K562 (cell line): ENCODE measurements around the gene CLDN7. TPM values are rescaled to one million over a fixed set of nuclear protein-coding genes. Genes with fewer than 3 reads are reported as not detected.

Experiments used
- C11orf30 ChIP-seq: fragments of 450-650 bp; IDR thresholded peaks from 2 replicates; pipeline ENCODE4 v1.6.1; 2016; ENCODE audit warnings: low read depth, mild to moderate bottlenecking
- E2F3 ChIP-seq: fragments of 250-450 bp; sonication (Bioruptor Pico); IDR thresholded peaks from 2 replicates; pipeline ENCODE4 v1.4.0; 2020; ENCODE audit warnings: mild to moderate bottlenecking
- ILF3 ChIP-seq: fragments of 450-650 bp; IDR thresholded peaks from 2 replicates; pipeline ENCODE4 v1.6.1; 2018; ENCODE audit warnings: antibody characterized with exemption, mild to moderate bottlenecking, moderate library complexity, borderline replicate concordance
- KLF16 ChIP-seq: IDR thresholded peaks from 2 replicates; pipeline ENCODE4 v1.6.1; 2016; ENCODE audit warnings: antibody characterized with exemption
- MCM2 ChIP-seq: fragments of 450-650 bp; IDR thresholded peaks from 2 replicates; pipeline ENCODE4 v1.6.1; 2017; ENCODE audit warnings: low read depth, mild to moderate bottlenecking
- MCM5 ChIP-seq: fragments of 450-650 bp; IDR thresholded peaks from 2 replicates; pipeline ENCODE4 v1.6.1; 2016; ENCODE audit warnings: low read depth
- NONO ChIP-seq, 2 experiments: fragments of 200-400 bp in 1 of 2; fragments of 450-650 bp in 1 of 2; formaldehyde crosslinking in 1 of 2; IDR thresholded peaks; 2 replicates each; pipeline ENCODE4 v1.6.1; 2017; ENCODE audit warnings: low read depth in 2 of 2, mild to moderate bottlenecking in 2 of 2, moderate library complexity in 2 of 2, low read length in 1 of 2
- OTX1 ChIP-seq: fragments of 450-650 bp; formaldehyde crosslinking; IDR thresholded peaks from 2 replicates; pipeline ENCODE4 v1.4.0; 2022; ENCODE audit warnings: mild to moderate bottlenecking
- RB1 ChIP-seq: fragments of 450-650 bp; IDR thresholded peaks from 2 replicates; pipeline ENCODE4 v1.6.1; 2017; ENCODE audit warnings: low read depth, mild to moderate bottlenecking
- RBM14 ChIP-seq: fragments of 200-400 bp; formaldehyde crosslinking; IDR thresholded peaks from 2 replicates; pipeline ENCODE4 v1.6.1; 2018; ENCODE audit warnings: low read depth, mild to moderate bottlenecking, low read length, moderate library complexity, borderline replicate concordance; ENCODE audit not compliant: insufficient read depth
- RCOR1 ChIP-seq, 2 experiments: IDR thresholded peaks; 2 replicates each; pipeline ENCODE4 v1.6.1; 2012; ENCODE audit warnings: low read depth in 2 of 2, low read length in 2 of 2, borderline replicate concordance in 1 of 2, improper control_type of control experiment in 1 of 2
- RNF2 ChIP-seq: sonication (generic); IDR thresholded peaks from 2 replicates; pipeline ENCODE4 v1.6.1; 2016
- STAT5B ChIP-seq: fragments of 250-450 bp; sonication (Bioruptor Pico); IDR thresholded peaks from 2 replicates; pipeline ENCODE4 v1.8.0; 2021; ENCODE audit warnings: mild to moderate bottlenecking, inconsistent platforms
- TBP ChIP-seq: optimal IDR thresholded peaks from 2 replicates; pipeline ENCODE3; 2011; ENCODE audit warnings: low read depth, low read length, improper control_type of control experiment
- ZBTB1 ChIP-seq: sonication (generic); formaldehyde crosslinking; IDR thresholded peaks from 2 replicates; pipeline ENCODE4 v1.8.1; 2023; ENCODE audit warnings: missing genetic modification reagents, low read depth, mild to moderate bottlenecking, borderline replicate concordance
- ZFP36 ChIP-seq: fragments of 150-350 bp; IDR thresholded peaks from 2 replicates; pipeline ENCODE4 v1.6.1; 2018; ENCODE audit warnings: low read length, low read depth; ENCODE audit not compliant: partially characterized antibody
- ZFX ChIP-seq: sonication (generic); formaldehyde crosslinking; IDR thresholded peaks from 2 replicates; pipeline ENCODE4 v1.8.0; 2022; ENCODE audit warnings: mild to moderate bottlenecking, missing genetic modification reagents, moderate library complexity
- polyA plus RNA-seq, 8 experiments: library from polyadenylated mRNA; depleted of rRNA in 4 of 8; stranded (reverse) in 5 of 8; unstranded in 3 of 8; fragments of >200 nt; fragmentation: Nextera tagmentation in 2 of 8; fragmentation: Illumina TruSeq in 1 of 8; extraction: Ambion mirVana in 2 of 8; extraction: Trizol in 1 of 8; gene quantifications; 2 replicates each; pipeline versions ENCODE4 v1.2.1 to v1.2.3, GENCODE V29; 2011 to 2014; ENCODE audit warnings: inconsistent platforms in 1 of 8, missing spikeins in 1 of 8
- total RNA-seq, 7 experiments: library from RNA; depleted of rRNA in 6 of 7; stranded (reverse); fragments of >200 nt in 6 of 7; fragmentation: Illumina TruSeq in 2 of 7; extraction: Trizol in 2 of 7; gene quantifications; 2 replicates each; pipeline versions ENCODE4 v1.2.1 to v1.2.3, GENCODE V29; 2011 to 2021; ENCODE audit warnings: low replicate concordance in 1 of 7
- TF ChIP-seq, protein P1 (sequence below): fragments of 450-650 bp; formaldehyde crosslinking; IDR thresholded peaks from 2 replicates; pipeline ENCODE4 v1.4.0; 2022; ENCODE audit warnings: missing genetic modification characterization
- TF ChIP-seq, protein P2 (sequence below): sonication (generic); formaldehyde crosslinking; IDR thresholded peaks from 2 replicates; pipeline ENCODE4 v1.8.0; 2022; ENCODE audit warnings: mild to moderate bottlenecking, missing genetic modification reagents
- TF ChIP-seq, protein P3 (sequence below): fragments of 450-650 bp; IDR thresholded peaks from 2 replicates; pipeline ENCODE4 v1.6.1; 2016; ENCODE audit warnings: mild to moderate bottlenecking
- TF ChIP-seq, protein P4 (sequence below): conservative IDR thresholded peaks from 2 replicates; pipeline ENCODE4 v1.6.1; 2011; ENCODE audit warnings: low read depth, mild to moderate bottlenecking, low read length; ENCODE audit not compliant: control insufficient read depth
- TF ChIP-seq, protein P5 (sequence below): fragments of 250-450 bp; sonication (Bioruptor Pico); IDR thresholded peaks from 2 replicates; pipeline ENCODE4 v1.5.0; 2020; ENCODE audit warnings: mild to moderate bottlenecking

Gene CLDN7
- total and polyA plus RNA-seq, 9 of the 15 experiments (the other 6 are each of a cell fraction or from before 2014, with no cell fraction given), result 2.2 to 14.5 (median 7.6) TPM

DNA sequence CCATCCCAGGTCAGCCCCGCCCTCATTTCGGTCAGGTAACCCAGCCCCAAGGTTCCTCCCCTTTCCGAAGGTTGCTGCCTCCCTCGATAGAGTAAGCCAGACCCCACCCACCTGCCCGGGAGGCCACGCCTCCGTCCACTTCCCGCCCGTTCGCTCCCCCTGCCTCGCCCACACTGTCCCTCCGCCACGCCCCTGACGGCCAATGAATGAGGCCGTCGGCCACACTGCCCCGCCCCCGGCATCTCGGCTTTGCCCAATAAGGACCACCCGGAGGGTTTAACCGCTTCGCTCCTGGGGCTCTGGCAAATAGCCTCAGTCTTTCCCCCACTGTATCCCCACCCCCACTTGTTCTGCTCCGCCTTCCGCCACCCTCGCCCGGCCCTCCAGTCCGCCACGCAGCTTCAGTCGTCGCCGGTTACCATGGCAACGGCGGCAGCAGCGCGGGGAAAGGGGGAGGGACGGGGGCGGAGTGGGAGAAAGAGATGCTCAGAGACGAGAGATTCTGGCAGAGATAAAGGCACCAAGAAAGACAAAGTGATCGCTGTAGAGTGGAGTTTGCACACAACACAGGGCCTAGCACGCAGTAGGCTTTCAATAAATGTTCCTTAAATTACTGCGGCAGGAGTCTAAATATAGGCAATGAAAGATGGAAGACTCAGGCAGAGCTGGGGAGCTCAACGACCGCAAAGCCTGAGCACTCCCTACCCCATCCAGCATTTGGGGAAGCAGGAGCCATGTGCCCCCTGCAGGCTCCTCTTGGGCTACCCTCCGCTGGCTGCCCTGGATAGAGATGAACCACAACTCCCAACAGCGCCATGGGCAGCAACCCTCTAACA, 47.8 kb downstream of the CLDN7 start (continued):
- TF ChIP-seq OTX1 (CRISPR knock-in tag) (no peak), RBM14 (no peak), RCOR1 (IDR thresholded peaks at IDR 0.05; ENCODE audit: borderline replicate concordance in 1 of 2, low read depth in 2 of 2, low read length in 2 of 2) (peak in 1 of 2 experiments; percentile 35; a peak in 1 of 4 replicates), ILF3 (no peak), E2F3 (peak; percentile 59; the same call in 1 of the 2 replicates), KLF16 (no peak), MCM5 (no peak), ZFX (CRISPR knock-in tag) (no peak), STAT5B (CRISPR knock-in tag) (no peak), RNF2 (no peak), NONO (IDR thresholded peaks at IDR 0.05; ENCODE audit: low read depth in 2 of 2, low read length in 1 of 2) (no peak), C11orf30 (no peak), ZBTB1 (CRISPR knock-in tag) (no peak), RB1 (peak; percentile 20; the same call in 1 of the 2 replicates), ZFP36 (no peak), TBP (no peak), MCM2 (no peak)
- TF ChIP-seq, protein P1, sequence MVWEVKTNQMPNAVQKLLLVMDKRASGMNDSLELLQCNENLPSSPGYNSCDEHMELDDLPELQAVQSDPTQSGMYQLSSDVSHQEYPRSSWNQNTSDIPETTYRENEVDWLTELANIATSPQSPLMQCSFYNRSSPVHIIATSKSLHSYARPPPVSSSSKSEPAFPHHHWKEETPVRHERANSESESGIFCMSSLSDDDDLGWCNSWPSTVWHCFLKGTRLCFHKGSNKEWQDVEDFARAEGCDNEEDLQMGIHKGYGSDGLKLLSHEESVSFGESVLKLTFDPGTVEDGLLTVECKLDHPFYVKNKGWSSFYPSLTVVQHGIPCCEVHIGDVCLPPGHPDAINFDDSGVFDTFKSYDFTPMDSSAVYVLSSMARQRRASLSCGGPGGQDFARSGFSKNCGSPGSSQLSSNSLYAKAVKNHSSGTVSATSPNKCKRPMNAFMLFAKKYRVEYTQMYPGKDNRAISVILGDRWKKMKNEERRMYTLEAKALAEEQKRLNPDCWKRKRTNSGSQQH (CRISPR knock-in tag), result peak; percentile 64; the same call in 1 of the 2 replicates
- TF ChIP-seq, protein P2, sequence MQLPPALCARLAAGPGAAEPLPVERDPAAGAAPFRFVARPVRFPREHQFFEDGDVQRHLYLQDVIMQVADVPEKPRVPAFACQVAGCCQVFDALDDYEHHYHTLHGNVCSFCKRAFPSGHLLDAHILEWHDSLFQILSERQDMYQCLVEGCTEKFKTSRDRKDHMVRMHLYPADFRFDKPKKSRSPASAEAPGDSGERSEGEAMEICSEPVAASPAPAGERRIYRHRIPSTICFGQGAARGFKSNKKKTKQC (CRISPR knock-in tag), result no peak
- TF ChIP-seq, protein P3, sequence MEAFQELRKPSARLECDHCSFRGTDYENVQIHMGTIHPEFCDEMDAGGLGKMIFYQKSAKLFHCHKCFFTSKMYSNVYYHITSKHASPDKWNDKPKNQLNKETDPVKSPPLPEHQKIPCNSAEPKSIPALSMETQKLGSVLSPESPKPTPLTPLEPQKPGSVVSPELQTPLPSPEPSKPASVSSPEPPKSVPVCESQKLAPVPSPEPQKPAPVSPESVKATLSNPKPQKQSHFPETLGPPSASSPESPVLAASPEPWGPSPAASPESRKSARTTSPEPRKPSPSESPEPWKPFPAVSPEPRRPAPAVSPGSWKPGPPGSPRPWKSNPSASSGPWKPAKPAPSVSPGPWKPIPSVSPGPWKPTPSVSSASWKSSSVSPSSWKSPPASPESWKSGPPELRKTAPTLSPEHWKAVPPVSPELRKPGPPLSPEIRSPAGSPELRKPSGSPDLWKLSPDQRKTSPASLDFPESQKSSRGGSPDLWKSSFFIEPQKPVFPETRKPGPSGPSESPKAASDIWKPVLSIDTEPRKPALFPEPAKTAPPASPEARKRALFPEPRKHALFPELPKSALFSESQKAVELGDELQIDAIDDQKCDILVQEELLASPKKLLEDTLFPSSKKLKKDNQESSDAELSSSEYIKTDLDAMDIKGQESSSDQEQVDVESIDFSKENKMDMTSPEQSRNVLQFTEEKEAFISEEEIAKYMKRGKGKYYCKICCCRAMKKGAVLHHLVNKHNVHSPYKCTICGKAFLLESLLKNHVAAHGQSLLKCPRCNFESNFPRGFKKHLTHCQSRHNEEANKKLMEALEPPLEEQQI, result no peak
- TF ChIP-seq, protein P4, sequence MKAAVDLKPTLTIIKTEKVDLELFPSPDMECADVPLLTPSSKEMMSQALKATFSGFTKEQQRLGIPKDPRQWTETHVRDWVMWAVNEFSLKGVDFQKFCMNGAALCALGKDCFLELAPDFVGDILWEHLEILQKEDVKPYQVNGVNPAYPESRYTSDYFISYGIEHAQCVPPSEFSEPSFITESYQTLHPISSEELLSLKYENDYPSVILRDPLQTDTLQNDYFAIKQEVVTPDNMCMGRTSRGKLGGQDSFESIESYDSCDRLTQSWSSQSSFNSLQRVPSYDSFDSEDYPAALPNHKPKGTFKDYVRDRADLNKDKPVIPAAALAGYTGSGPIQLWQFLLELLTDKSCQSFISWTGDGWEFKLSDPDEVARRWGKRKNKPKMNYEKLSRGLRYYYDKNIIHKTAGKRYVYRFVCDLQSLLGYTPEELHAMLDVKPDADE, result peak; percentile 93
- TF ChIP-seq, protein P5, sequence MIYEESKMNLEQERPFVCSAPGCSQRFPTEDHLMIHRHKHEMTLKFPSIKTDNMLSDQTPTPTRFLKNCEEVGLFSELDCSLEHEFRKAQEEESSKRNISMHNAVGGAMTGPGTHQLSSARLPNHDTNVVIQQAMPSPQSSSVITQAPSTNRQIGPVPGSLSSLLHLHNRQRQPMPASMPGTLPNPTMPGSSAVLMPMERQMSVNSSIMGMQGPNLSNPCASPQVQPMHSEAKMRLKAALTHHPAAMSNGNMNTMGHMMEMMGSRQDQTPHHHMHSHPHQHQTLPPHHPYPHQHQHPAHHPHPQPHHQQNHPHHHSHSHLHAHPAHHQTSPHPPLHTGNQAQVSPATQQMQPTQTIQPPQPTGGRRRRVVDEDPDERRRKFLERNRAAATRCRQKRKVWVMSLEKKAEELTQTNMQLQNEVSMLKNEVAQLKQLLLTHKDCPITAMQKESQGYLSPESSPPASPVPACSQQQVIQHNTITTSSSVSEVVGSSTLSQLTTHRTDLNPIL (CRISPR knock-in tag), result no peak
